ENCODE measurements around the gene DPPA3. TPM values are rescaled to one million over a fixed set of nuclear protein-coding genes. Genes with fewer than 3 reads are reported as not detected.
"Not testable (repeated sequence)": the region's sequence is repeated elsewhere in the genome, so short reads cannot be mapped to it uniquely, and the experiment has no call there.

Gene DPPA3
- total and polyA plus RNA-seq, 9 of the 15 experiments (the other 6 are each of a cell fraction or from before 2014, with no cell fraction given), result not detected

DNA sequence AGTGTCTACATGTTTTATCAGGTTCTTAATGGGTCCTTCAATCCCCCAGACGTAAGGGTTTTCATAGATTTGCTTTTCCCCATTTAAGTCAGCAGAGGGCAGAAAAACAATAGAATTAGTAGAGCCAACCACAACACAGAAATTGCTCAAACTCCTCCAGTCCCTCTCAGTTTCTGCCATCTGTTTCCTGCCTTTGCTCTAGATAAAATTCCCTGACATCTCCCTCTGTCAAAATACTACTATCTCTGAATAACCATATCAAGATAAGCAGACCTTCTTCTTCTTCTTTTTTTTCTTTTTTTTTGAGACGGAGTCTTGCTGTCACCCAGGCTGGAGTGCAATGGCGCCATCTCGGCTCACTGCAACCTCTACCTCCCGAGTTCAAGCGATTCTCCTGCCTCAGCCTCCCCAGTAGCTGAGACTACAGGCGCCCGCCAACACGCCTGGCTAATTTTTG is 33.8 kb upstream of the DPPA3 start (continued):
- TF ChIP-seq POLR2AphosphoS5 (IDR thresholded peaks at IDR 0.05; ENCODE audit: control insufficient read depth, insufficient read depth, low read depth, low read length) (0 out of 2 replicates have a peak, but pooled peaks have one; percentile 45), CEBPB (tag; IDR thresholded peaks at IDR 0.05) (peak; percentile 79), SMAD4 (CRISPR knock-in tag; conservative IDR thresholded peaks at IDR 0.05) (peak; percentile 77), TBL1XR1 (IDR thresholded peaks at IDR 0.05; ENCODE audit: low read length in 2 of 2) (peak in 1 of 2 experiments; percentile 82; a peak in 2 of 4 replicates), KLF16 (IDR thresholded peaks at IDR 0.05) (peak; percentile 91), PYGO2 (tag; IDR thresholded peaks at IDR 0.05) (peak; percentile 70), MTA1 (IDR thresholded peaks at IDR 0.05; ENCODE audit: borderline replicate concordance) (peak; percentile 41; the same call in 1 of the 2 replicates), PHB2 (IDR thresholded peaks at IDR 0.05; ENCODE audit: low read depth) (peak; percentile 78; the same call in 1 of the 2 replicates), NEUROD1 (IDR thresholded peaks at IDR 0.05; ENCODE audit: borderline replicate concordance, low read depth, low read length, partially characterized antibody) (peak; percentile 32), LEF1 (IDR thresholded peaks at IDR 0.05) (0 out of 2 replicates have a peak, but pooled peaks have one; percentile 17), ETV1 (tag; conservative IDR thresholded peaks at IDR 0.05; ENCODE audit: low read depth) (peak; percentile 86), TEAD4 (IDR thresholded peaks at IDR 0.05; ENCODE audit: low read length) (peak; percentile 96), CEBPG (tag; conservative IDR thresholded peaks at IDR 0.05 in 1 of 2, IDR thresholded peaks at IDR 0.05 in 1 of 2) (peak; percentile 26 to 54; a peak in 1 of 4 replicates), MECOM (CRISPR knock-in tag; IDR thresholded peaks at IDR 0.05) (peak; percentile 91)
- TF ChIP-seq, protein P1, sequence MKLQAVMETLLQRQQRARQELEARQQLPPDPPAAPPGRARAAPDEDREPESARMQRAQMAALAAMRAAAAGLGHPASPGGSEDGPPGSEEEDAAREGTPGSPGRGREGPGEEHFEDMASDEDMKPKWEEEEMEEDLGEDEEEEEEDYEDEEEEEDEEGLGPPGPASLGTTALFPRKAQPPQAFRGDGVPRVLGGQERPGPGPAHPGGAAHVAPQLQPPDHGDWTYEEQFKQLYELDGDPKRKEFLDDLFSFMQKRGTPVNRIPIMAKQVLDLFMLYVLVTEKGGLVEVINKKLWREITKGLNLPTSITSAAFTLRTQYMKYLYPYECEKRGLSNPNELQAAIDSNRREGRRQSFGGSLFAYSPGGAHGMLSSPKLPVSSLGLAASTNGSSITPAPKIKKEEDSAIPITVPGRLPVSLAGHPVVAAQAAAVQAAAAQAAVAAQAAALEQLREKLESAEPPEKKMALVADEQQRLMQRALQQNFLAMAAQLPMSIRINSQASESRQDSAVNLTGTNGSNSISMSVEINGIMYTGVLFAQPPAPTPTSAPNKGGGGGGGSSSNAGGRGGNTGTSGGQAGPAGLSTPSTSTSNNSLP (IDR thresholded peaks at IDR 0.05; ENCODE audit: borderline replicate concordance, low read depth, low read length), result 0 out of 2 replicates have a peak, but pooled peaks have one; percentile 26
- TF ChIP-seq, protein P2, sequence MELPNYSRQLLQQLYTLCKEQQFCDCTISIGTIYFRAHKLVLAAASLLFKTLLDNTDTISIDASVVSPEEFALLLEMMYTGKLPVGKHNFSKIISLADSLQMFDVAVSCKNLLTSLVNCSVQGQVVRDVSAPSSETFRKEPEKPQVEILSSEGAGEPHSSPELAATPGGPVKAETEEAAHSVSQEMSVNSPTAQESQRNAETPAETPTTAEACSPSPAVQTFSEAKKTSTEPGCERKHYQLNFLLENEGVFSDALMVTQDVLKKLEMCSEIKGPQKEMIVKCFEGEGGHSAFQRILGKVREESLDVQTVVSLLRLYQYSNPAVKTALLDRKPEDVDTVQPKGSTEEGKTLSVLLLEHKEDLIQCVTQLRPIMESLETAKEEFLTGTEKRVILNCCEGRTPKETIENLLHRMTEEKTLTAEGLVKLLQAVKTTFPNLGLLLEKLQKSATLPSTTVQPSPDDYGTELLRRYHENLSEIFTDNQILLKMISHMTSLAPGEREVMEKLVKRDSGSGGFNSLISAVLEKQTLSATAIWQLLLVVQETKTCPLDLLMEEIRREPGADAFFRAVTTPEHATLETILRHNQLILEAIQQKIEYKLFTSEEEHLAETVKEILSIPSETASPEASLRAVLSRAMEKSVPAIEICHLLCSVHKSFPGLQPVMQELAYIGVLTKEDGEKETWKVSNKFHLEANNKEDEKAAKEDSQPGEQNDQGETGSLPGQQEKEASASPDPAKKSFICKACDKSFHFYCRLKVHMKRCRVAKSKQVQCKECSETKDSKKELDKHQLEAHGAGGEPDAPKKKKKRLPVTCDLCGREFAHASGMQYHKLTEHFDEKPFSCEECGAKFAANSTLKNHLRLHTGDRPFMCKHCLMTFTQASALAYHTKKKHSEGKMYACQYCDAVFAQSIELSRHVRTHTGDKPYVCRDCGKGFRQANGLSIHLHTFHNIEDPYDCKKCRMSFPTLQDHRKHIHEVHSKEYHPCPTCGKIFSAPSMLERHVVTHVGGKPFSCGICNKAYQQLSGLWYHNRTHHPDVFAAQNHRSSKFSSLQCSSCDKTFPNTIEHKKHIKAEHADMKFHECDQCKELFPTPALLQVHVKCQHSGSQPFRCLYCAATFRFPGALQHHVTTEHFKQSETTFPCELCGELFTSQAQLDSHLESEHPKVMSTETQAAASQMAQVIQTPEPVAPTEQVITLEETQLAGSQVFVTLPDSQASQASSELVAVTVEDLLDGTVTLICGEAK (IDR thresholded peaks at IDR 0.05), result 0 out of 2 replicates have a peak, but pooled peaks have one; percentile 25
- TF ChIP-seq, protein P2 (CRISPR knock-in tag; IDR thresholded peaks at IDR 0.05), result not testable (repeated sequence)
- not testable (repeated sequence) for TF ChIP-seq TEAD4 (CRISPR knock-in tag; IDR thresholded peaks at IDR 0.05; ENCODE audit: borderline replicate concordance); CEBPG (CRISPR knock-in tag; IDR thresholded peaks at IDR 0.05)

Measured in K562 (cell line).